HL-60/S4 (cell line): Measurements from ENCODE around the gene KRTAP20-3.

Experiments
- in situ Hi-C: fragments of 300-500 bp; cut with MboI; formaldehyde crosslinking; loops from 2 replicates; pipeline ENCODE4 v1.14.3; 2022; ENCODE audit warnings: low sequenced_read_pairs

KRTAP20-3 gene

GRCh38 chr21:30680586-30680985 is 37.9 kb downstream of the KRTAP20-3 start:
- in situ Hi-C loops, result no loop called here

- in situ Hi-C loops, result no loop called here
Measured at GRCh38 chr21:30684506-30684905, 41.8 kb downstream of the KRTAP20-3 start.

GRCh38 chr21:30689822-30690221 is 47.2 kb downstream of the KRTAP20-3 start:
- in situ Hi-C loops, result no loop called here
